ENCODE data around the gene SIPA1L3. TPM values are rescaled to one million over a fixed set of nuclear protein-coding genes. Genes with fewer than 3 reads are reported as not detected.

Gene SIPA1L3
- total and polyA plus RNA-seq, 2 of the 13 experiments (the other 11 are each of a cell fraction or from before 2014, with no cell fraction given) = 5.5 to 7.7 TPM

DNA sequence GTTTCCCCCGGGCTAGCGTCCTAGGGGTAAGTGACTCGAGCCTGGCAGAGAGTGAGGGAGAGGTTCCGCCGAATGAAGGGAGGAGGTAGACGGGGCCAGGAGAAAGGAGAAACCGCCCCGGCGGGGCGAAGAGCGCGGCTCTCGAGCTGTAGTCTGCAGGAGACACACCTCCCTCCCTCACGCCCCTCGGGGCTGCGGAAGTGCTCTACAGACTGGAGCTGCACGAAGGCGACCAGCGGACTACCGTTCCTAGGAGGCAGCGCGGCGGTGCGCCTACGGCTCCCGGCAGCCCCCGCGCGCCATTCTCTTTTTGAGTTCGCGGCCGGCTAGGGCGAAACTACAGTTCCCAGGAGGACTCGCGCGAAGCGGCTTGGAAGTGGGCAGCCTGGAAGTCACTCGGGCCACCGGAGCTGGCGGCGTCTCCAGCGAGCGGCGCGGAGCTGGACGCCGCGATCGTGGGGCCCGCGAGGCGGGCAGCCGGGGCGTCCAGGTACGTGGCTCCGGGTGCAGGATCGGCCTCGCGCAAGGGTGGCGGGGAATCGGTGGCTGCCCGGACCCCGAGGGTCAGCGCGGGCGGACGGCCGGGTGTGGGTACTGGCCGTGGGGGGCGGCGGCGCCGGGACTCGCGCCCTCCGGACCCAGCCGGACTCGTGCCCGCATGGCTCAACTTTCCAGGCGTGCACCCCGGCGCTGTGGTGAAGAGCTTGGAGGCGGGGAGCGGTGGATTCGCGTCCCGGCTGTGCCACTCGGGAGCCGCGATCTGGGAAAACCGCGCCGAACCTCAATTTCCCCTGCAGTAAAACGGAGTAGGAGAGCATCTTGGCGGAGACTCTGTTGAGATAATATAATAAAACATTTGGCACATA lies at the start of gene SIPA1L3 (continued):
- TF ChIP-seq, protein P1, sequence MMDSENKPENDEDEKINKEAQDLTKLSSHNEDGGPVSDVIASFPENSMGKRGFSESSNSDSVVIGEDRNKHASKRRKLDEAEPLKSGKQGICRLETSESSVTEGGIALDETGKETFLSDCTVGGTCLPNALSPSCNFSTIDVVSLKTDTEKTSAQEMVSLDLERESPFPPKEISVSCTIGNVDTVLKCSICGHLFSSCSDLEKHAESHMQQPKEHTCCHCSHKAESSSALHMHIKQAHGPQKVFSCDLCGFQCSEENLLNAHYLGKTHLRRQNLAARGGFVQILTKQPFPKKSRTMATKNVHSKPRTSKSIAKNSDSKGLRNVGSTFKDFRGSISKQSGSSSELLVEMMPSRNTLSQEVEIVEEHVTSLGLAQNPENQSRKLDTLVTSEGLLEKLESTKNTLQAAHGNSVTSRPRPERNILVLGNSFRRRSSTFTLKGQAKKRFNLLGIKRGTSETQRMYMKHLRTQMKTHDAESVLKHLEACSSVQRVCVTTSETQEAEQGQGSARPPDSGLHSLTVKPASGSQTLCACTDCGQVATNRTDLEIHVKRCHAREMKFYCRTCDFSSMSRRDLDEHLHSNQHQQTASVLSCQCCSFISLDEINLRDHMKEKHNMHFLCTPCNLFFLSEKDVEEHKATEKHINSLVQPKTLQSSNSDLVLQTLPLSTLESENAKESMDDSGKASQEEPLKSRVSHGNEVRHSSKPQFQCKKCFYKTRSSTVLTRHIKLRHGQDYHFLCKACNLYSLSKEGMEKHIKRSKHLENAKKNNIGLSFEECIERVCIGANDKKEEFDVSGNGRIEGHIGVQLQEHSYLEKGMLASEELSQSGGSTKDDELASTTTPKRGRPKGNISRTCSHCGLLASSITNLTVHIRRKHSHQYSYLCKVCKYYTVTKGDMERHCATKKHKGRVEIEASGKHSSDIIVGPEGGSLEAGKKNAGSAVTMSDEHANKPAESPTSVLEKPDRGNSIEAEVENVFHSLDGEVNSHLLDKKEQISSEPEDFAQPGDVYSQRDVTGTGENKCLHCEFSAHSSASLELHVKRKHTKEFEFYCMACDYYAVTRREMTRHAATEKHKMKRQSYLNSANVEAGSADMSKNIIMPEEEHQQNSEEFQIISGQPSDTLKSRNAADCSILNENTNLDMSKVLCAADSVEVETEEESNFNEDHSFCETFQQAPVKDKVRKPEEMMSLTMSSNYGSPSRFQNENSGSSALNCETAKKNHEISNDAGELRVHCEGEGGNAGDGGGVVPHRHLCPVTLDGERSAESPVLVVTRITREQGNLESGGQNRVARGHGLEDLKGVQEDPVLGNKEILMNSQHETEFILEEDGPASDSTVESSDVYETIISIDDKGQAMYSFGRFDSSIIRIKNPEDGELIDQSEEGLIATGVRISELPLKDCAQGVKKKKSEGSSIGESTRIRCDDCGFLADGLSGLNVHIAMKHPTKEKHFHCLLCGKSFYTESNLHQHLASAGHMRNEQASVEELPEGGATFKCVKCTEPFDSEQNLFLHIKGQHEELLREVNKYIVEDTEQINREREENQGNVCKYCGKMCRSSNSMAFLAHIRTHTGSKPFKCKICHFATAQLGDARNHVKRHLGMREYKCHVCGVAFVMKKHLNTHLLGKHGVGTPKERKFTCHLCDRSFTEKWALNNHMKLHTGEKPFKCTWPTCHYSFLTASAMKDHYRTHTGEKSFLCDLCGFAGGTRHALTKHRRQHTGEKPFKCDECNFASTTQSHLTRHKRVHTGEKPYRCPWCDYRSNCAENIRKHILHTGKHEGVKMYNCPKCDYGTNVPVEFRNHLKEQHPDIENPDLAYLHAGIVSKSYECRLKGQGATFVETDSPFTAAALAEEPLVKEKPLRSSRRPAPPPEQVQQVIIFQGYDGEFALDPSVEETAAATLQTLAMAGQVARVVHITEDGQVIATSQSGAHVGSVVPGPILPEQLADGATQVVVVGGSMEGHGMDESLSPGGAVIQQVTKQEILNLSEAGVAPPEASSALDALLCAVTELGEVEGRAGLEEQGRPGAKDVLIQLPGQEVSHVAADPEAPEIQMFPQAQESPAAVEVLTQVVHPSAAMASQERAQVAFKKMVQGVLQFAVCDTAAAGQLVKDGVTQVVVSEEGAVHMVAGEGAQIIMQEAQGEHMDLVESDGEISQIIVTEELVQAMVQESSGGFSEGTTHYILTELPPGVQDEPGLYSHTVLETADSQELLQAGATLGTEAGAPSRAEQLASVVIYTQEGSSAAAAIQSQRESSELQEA (CRISPR knock-in tag; IDR thresholded peaks at IDR 0.05; ENCODE audit: not compliant biosample characterization) = no peak
- TF ChIP-seq, protein P2, sequence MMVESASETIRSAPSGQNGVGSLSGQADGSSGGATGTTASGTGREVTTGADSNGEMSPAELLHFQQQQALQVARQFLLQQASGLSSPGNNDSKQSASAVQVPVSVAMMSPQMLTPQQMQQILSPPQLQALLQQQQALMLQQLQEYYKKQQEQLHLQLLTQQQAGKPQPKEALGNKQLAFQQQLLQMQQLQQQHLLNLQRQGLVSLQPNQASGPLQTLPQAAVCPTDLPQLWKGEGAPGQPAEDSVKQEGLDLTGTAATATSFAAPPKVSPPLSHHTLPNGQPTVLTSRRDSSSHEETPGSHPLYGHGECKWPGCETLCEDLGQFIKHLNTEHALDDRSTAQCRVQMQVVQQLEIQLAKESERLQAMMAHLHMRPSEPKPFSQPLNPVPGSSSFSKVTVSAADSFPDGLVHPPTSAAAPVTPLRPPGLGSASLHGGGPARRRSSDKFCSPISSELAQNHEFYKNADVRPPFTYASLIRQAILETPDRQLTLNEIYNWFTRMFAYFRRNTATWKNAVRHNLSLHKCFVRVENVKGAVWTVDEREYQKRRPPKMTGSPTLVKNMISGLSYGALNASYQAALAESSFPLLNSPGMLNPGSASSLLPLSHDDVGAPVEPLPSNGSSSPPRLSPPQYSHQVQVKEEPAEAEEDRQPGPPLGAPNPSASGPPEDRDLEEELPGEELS (CRISPR knock-in tag; IDR thresholded peaks at IDR 0.05) = no peak
- TF ChIP-seq, protein P3, sequence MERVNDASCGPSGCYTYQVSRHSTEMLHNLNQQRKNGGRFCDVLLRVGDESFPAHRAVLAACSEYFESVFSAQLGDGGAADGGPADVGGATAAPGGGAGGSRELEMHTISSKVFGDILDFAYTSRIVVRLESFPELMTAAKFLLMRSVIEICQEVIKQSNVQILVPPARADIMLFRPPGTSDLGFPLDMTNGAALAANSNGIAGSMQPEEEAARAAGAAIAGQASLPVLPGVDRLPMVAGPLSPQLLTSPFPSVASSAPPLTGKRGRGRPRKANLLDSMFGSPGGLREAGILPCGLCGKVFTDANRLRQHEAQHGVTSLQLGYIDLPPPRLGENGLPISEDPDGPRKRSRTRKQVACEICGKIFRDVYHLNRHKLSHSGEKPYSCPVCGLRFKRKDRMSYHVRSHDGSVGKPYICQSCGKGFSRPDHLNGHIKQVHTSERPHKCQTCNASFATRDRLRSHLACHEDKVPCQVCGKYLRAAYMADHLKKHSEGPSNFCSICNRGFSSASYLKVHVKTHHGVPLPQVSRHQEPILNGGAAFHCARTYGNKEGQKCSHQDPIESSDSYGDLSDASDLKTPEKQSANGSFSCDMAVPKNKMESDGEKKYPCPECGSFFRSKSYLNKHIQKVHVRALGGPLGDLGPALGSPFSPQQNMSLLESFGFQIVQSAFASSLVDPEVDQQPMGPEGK (CRISPR knock-in tag; IDR thresholded peaks at IDR 0.05) = peak; percentile 10; the same call in 1 of the 2 replicates
- TF ChIP-seq ATF7 (IDR thresholded peaks at IDR 0.05) = no peak
- peak; percentile 66; the same call in 1 of the 2 replicates for TF ChIP-seq ATF7 (CRISPR knock-in tag; IDR thresholded peaks at IDR 0.05)
- no peak for TF ChIP-seq ZMYM3 (CRISPR knock-in tag; IDR thresholded peaks at IDR 0.05)
- TF ChIP-seq, protein P4, sequence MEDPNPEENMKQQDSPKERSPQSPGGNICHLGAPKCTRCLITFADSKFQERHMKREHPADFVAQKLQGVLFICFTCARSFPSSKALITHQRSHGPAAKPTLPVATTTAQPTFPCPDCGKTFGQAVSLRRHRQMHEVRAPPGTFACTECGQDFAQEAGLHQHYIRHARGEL (CRISPR knock-in tag; IDR thresholded peaks at IDR 0.05) = no peak
- no peak for TF ChIP-seq ETV6 (CRISPR knock-in tag; conservative IDR thresholded peaks at IDR 0.05)
- TF ChIP-seq, protein P5, sequence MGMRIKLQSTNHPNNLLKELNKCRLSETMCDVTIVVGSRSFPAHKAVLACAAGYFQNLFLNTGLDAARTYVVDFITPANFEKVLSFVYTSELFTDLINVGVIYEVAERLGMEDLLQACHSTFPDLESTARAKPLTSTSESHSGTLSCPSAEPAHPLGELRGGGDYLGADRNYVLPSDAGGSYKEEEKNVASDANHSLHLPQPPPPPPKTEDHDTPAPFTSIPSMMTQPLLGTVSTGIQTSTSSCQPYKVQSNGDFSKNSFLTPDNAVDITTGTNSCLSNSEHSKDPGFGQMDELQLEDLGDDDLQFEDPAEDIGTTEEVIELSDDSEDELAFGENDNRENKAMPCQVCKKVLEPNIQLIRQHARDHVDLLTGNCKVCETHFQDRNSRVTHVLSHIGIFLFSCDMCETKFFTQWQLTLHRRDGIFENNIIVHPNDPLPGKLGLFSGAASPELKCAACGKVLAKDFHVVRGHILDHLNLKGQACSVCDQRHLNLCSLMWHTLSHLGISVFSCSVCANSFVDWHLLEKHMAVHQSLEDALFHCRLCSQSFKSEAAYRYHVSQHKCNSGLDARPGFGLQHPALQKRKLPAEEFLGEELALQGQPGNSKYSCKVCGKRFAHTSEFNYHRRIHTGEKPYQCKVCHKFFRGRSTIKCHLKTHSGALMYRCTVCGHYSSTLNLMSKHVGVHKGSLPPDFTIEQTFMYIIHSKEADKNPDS (CRISPR knock-in tag; IDR thresholded peaks at IDR 0.05) = no peak
- no peak for TF ChIP-seq MAFF (IDR thresholded peaks at IDR 0.05; ENCODE audit: low read depth, low read length)
- TF ChIP-seq ZNF10 (CRISPR knock-in tag; IDR thresholded peaks at IDR 0.05; ENCODE audit: borderline replicate concordance, low read depth) = no peak
- TF ChIP-seq SAFB2 (CRISPR knock-in tag; IDR thresholded peaks at IDR 0.05; ENCODE audit: borderline replicate concordance, low read depth) = peak; percentile 20; the same call in 1 of the 2 replicates
- no peak for TF ChIP-seq HHEX (CRISPR knock-in tag; IDR thresholded peaks at IDR 0.05)
- no peak for TF ChIP-seq ZNF282 (IDR thresholded peaks at IDR 0.05; ENCODE audit: partially characterized antibody)
